GM12878 (cell line): ENCODE results near the gene PPP1R7. TPM values are rescaled to one million over a fixed set of nuclear protein-coding genes. Genes with fewer than 3 reads are reported as not detected.

Experiments
- ATAC-seq: fragments of 200-7000 bp; cut with Tn5 transposase; 3 replicates; pipeline ENCODE4 v1.9.1; 2020; ENCODE audit warnings: mild to moderate bottlenecking, moderate library complexity
- BruUV-seq: library from RNA; stranded (reverse); fragments of 400-500 nt; replicated peaks from 2 replicates; lab custom pipeline; 2021; lab: Mats Ljungman, UMichigan
- CTCF ChIA-PET: fragments of 300-600 bp; sonication (Branson Sonifier 250); formaldehyde crosslinking; extraction: SDS; loops from one replicate; lab custom pipeline; 2021; ENCODE audit warnings: inconsistent platforms; lab: Yijun Ruan, JAX
- POLR2A ChIA-PET: fragments of 350-600 bp; formaldehyde crosslinking; extraction: SDS; loops from one replicate; lab custom pipeline; 2021; ENCODE audit warnings: inconsistent platforms; lab: Charles Lee
- RAD21 ChIA-PET: fragments of 300-600 bp; sonication (Branson Sonifier 250); formaldehyde crosslinking; loops from one replicate; lab custom pipeline; 2023; ENCODE audit warnings: antibody characterized with exemption; ENCODE audit not compliant: unreplicated experiment; lab: Charles Lee
- SMC1A ChIA-PET: fragments of 300-600 bp; sonication (Branson Sonifier 250); formaldehyde crosslinking; loops from one replicate; lab custom pipeline; 2023; ENCODE audit not compliant: unreplicated experiment, uncharacterized antibody; lab: Charles Lee
- DNase-seq: peaks from one replicate; pipeline ENCODE4 v3.0.0-alpha.2; 2011; ENCODE audit warnings: low read depth, low spot score
- FAIRE-seq: peaks from 3 replicates; lab custom pipeline; 2011; peaks lifted over from hg19 to GRCh38; lab: Jason Lieb, UNC
- H2AFZ ChIP-seq: 2 replicates; pipeline ENCODE4 v1.6.0; 2011; ENCODE audit warnings: low read depth, low read length, control low read depth; ENCODE audit not compliant: control insufficient read depth
- H3K27ac ChIP-seq: 2 replicates; pipeline ENCODE4 v1.5.1; 2011; ENCODE audit warnings: control low read depth; ENCODE audit not compliant: control insufficient read depth, insufficient read depth
- H3K27me3 ChIP-seq, 2 experiments: replicated peaks in 1 of 2; 2 replicates each; pipeline versions ENCODE4 v1.6.0 to v1.6.1; 2011; ENCODE audit warnings: low read length in 1 of 2; ENCODE audit not compliant: control insufficient read depth in 2 of 2, insufficient read depth in 2 of 2
- H3K36me3 ChIP-seq, 2 experiments: 2 replicates each; pipeline ENCODE4 v1.5.1; 2011; ENCODE audit warnings: low read length in 1 of 2; ENCODE audit not compliant: control insufficient read depth in 2 of 2, insufficient read depth in 2 of 2
- H3K4me1 ChIP-seq: 2 replicates; pipeline ENCODE4 v1.6.1; 2011; ENCODE audit warnings: mild to moderate bottlenecking, low read length, moderate library complexity, mixed read lengths; ENCODE audit not compliant: control insufficient read depth, insufficient read depth
- H3K4me2 ChIP-seq: 2 replicates; pipeline ENCODE4 v1.6.0; 2011; ENCODE audit warnings: control low read depth; ENCODE audit not compliant: control insufficient read depth, insufficient read depth
- H3K4me3 ChIP-seq: fragments of 200-600 bp; sonication (generic); 2 replicates; pipeline ENCODE4 v1.5.1; 2016
- H3K79me2 ChIP-seq: 2 replicates; pipeline ENCODE4 v1.6.0; 2011; ENCODE audit warnings: low read length; ENCODE audit not compliant: control insufficient read depth, insufficient read depth
- H3K9ac ChIP-seq: 2 replicates; pipeline ENCODE4 v1.8.0; 2011; ENCODE audit warnings: low read length, control low read depth, mixed read lengths; ENCODE audit not compliant: control insufficient read depth, insufficient read depth
- H3K9me3 ChIP-seq: replicated peaks from 3 replicates; pipeline ENCODE4 v1.5.1; 2011; ENCODE audit warnings: mild to moderate bottlenecking, low read length; ENCODE audit not compliant: control insufficient read depth, insufficient read depth
- H4K20me1 ChIP-seq: 2 replicates; pipeline ENCODE4 v1.6.0; 2011; ENCODE audit not compliant: control insufficient read depth, insufficient read depth
- BCL3 ChIP-seq: IDR thresholded peaks from 2 replicates; pipeline ENCODE4 v1.6.1; 2011; ENCODE audit warnings: borderline replicate concordance, low read depth, mild to moderate bottlenecking, moderate library complexity, low read length; ENCODE audit not compliant: insufficient read depth, poor library complexity, severe bottlenecking
- BMI1 ChIP-seq: fragments of 450-650 bp; IDR thresholded peaks from 2 replicates; pipeline ENCODE4 v1.6.1; 2016; ENCODE audit warnings: mild to moderate bottlenecking, moderate library complexity, borderline replicate concordance
- CHD2 ChIP-seq: IDR thresholded peaks from 2 replicates; pipeline ENCODE4 v1.6.1; 2011; ENCODE audit warnings: low read depth, low read length, improper control_type of control experiment, borderline replicate concordance
- CHD4 ChIP-seq: fragments of 200-600 bp; sonication (generic); IDR thresholded peaks from 2 replicates; pipeline ENCODE4 v1.6.1; 2016; ENCODE audit warnings: mild to moderate bottlenecking
- ETV6 ChIP-seq, 2 experiments: fragments of 450-650 bp in 1 of 2; IDR thresholded peaks in 1 of 2; conservative IDR thresholded peaks in 1 of 2; 2 replicates each; pipeline ENCODE4 v1.6.1; 2014; ENCODE audit warnings: antibody characterized with exemption in 1 of 2, borderline replicate concordance in 1 of 2, low read depth in 1 of 2, mild to moderate bottlenecking in 1 of 2, moderate library complexity in 1 of 2
- FOS ChIP-seq: IDR thresholded peaks from 3 replicates; pipeline ENCODE4 v1.6.1; 2011; ENCODE audit warnings: borderline replicate concordance; ENCODE audit not compliant: insufficient read length; ENCODE audit errors: extremely low read depth
- FOXK2 ChIP-seq: fragments of 450-650 bp; IDR thresholded peaks from 2 replicates; pipeline ENCODE4 v1.6.1; 2017; ENCODE audit warnings: mild to moderate bottlenecking, moderate library complexity
- IKZF2 ChIP-seq, 2 experiments: fragments of 450-650 bp; IDR thresholded peaks; 2 replicates each; pipeline ENCODE4 v1.6.1; 2017; ENCODE audit warnings: mild to moderate bottlenecking in 2 of 2, moderate library complexity in 2 of 2
- RBBP5 ChIP-seq: fragments of 200-600 bp; sonication (generic); conservative IDR thresholded peaks from 2 replicates; pipeline ENCODE4 v1.6.1; 2016
- SREBF1 ChIP-seq: IDR thresholded peaks from 2 replicates; pipeline ENCODE4 v1.6.1; 2012; ENCODE audit warnings: mild to moderate bottlenecking, low read length
- ZNF592 ChIP-seq: fragments of 450-650 bp; IDR thresholded peaks from 2 replicates; pipeline ENCODE4 v1.6.1; 2017; ENCODE audit warnings: mild to moderate bottlenecking, moderate library complexity
- WGBS: methylation state at CpG from one replicate; pipeline ENCODE4 v1.1.6; 2016; ENCODE audit warnings: low lambda C conversion rate; ENCODE audit not compliant: insufficient replicate concordance, insufficient coverage; ENCODE audit errors: missing lambda C conversion rate; 5-methylcytosine and 5-hydroxymethylcytosine counted together
- in situ Hi-C: fragments of 300-500 bp; cut with MboI; formaldehyde crosslinking; loops from 9 replicates; pipeline ENCODE4 v1.14.3; 2018; ENCODE audit warnings: mixed read lengths
- intact Hi-C: fragments of 100-400 bp; cut with micrococcal nuclease; formaldehyde crosslinking; loops from one replicate; pipeline ENCODE4 v1.14.2; 2022; ENCODE audit not compliant: unreplicated experiment
- polyA plus RNA-seq, 11 experiments: library from polyadenylated mRNA; depleted of rRNA in 4 of 11; unstranded in 6 of 11; stranded (reverse) in 5 of 11; fragments of >200 nt; fragmentation: Nextera tagmentation in 4 of 11; fragmentation: Illumina TruSeq in 1 of 11; extraction: Ambion mirVana in 4 of 11; extraction: Trizol in 1 of 11; gene quantifications; 1 replicate in 1 of 11; 2 replicates in 10 of 11; pipeline versions ENCODE4 v1.2.1 to v1.2.3, GENCODE V29; 2011 to 2016; ENCODE audit warnings: inconsistent platforms in 2 of 11, missing spikeins in 2 of 11, low read depth in 1 of 11
- total RNA-seq, 4 experiments: library from RNA; depleted of rRNA in 3 of 4; stranded (reverse); fragments of >200 nt in 3 of 4; fragmentation: Illumina TruSeq in 1 of 4; extraction: Trizol in 1 of 4; gene quantifications; 2 replicates each; pipeline versions ENCODE4 v1.2.1 to v1.2.3, GENCODE V29; 2013 to 2021

Gene PPP1R7
- total and polyA plus RNA-seq, 10 of the 15 experiments (the other 5 are each of a cell fraction or from before 2014, with no cell fraction given) = 78.5 to 174 (median 93.7) TPM

- BruUV-seq = no TSS peak
- no peak overlapping the region for H3K4me2 ChIP-seq
- POLR2A ChIA-PET = no interaction called here
- H2AFZ ChIP-seq = no peak overlapping the region
- no peaks in the 10 kb centered on the region for H3K27me3 ChIP-seq
- intact Hi-C loops (no loop called here), in situ Hi-C loops (no loop called here)
- no peak overlapping the region for H3K9ac ChIP-seq
- H3K4me3 ChIP-seq = no peak overlapping the region
- H3K9me3 ChIP-seq = no peaks in the 10 kb centered on the region
- CTCF ChIA-PET = interaction anchor here (1.0 kb wide), 1 partner anchor 43 kb away, joined by 4 read pairs; no protein-coding TSS in a partner anchor
- H3K27ac ChIP-seq = no peak overlapping the region
- H3K36me3 ChIP-seq = peaks cover 8 to 33% of the 10 kb centered on the region in 2 experiments; a peak in 3 of 4 replicates
- no peak for FAIRE-seq
- peaks cover 11% of the 10 kb centered on the region for H3K4me1 ChIP-seq
- DNase-seq = no peak
- SMC1A ChIA-PET = no interaction called here
- ATAC-seq = no peak
- WGBS = 87% methylated on average over 4 of the region's 4 CpGs
- TF ChIP-seq CHD2 (no peak), BCL3 (no peak), BMI1 (0 out of 2 replicates have a peak, but pooled peaks have one; percentile 28), SREBF1 (no peak)
- H4K20me1 ChIP-seq = no peaks in the 10 kb centered on the region
- RAD21 ChIA-PET = no interaction called here
- peaks cover 19% of the 10 kb centered on the region for H3K79me2 ChIP-seq
These were observed 4.6 kb downstream of the PPP1R7 start for GRCh38 chr2:241154915-241155314.

- Histone ChIP-seq H3K4me3 (no peak overlapping the region), H2AFZ (no peak overlapping the region), H3K4me1 (peaks cover 11% of the 10 kb centered on the region), H3K27ac (no peak overlapping the region), H3K9ac (no peak overlapping the region), H4K20me1 (no peaks in the 10 kb centered on the region), H3K4me2 (no peak overlapping the region), H3K79me2 (peaks cover 12% of the 10 kb centered on the region), H3K9me3 (no peaks in the 10 kb centered on the region), H3K36me3 (peaks cover 8 to 36% of the 10 kb centered on the region in 2 experiments; a peak in 3 of 4 replicates), H3K27me3 (no peaks in the 10 kb centered on the region)
- ChIA-PET SMC1A (no interaction called here), RAD21 (interaction anchor here (0.8 kb wide), 1 partner anchor 77 kb away, joined by 3 read pairs; no protein-coding TSS in a partner anchor), POLR2A (no interaction called here), CTCF (interaction anchor here (1.0 kb wide), 1 partner anchor 44 kb away, joined by 4 read pairs; no protein-coding TSS in a partner anchor)
- ATAC-seq = no peak
- WGBS = 94% methylated on average over 1 of the region's 1 CpG
- DNase-seq = no peak
- no peak for FAIRE-seq
- in situ Hi-C loops = no loop called here
- BruUV-seq = no TSS peak
- intact Hi-C loops = no loop called here
- TF ChIP-seq FOS (no peak), ZNF592 (no peak), IKZF2 (IDR thresholded peaks at IDR 0.05) (no peak), CHD4 (no peak), RBBP5 (no peak), FOXK2 (no peak), CHD2 (no peak), ETV6 (conservative IDR thresholded peaks at IDR 0.05 in 1 of 2, IDR thresholded peaks at IDR 0.05 in 1 of 2; ENCODE audit: borderline replicate concordance in 1 of 2, low read depth in 1 of 2) (no peak)
These were observed 5.7 kb downstream of the PPP1R7 start for GRCh38 chr2:241155936-241156335.
